ENCODE data around the gene PAX4. TPM values are rescaled to one million over a fixed set of nuclear protein-coding genes. Genes with fewer than 3 reads are reported as not detected.

The PAX4 gene
- total and polyA plus RNA-seq, 2 of the 4 experiments (the other 2 are of a cell fraction), result not detected

DNA sequence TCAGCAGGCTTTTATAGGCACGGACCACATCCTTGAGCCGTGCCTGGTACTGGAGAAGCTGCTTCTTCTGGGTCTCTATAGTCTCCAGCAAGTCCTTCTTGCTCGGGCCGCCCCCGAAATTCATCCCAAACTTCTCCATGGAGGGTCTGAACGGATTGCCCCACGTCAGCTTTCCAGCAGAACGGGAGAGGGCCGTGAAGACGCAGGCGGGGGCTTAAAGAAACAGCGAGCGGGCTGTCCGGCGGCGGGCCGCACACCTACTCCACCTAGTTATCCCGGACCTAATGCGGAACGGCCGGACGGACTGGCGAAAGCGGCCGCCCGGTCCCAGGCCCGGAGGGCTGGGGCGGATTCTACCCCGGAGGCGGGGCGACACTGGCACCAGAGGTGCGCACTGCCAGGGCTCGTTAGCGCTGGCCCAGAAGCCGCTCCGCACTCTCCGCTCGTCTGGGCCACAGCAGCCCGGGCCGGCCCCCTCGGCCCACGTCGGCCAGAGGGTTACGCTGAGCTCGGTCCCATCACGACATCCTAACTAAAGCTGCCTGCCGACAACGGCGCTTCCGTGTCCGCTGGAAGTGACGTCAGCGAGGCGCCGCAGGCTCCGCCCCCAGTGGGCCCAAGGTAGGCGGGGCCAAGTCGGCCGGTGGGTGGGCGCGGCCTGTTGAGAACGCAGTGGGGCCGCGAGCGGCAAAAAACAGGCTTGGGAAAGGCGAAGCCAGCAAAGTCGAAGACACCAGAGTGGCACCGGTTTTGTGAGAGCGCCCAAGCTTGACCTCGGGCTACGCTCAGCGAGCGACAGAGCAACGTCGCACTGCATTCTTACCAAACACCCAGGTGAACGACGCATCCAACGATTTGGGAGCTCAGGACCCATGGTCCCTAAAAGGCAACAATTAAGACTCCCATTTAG, 32.6 kb downstream of the PAX4 start, which contains the start of gene GCC1:
Gene GCC1, minus strand, starts transcription at position 553 of the 910 bp plus-strand sequence. Its CDS starts 414 bp downstream, at position 139.
- peaks cover 17% of the 10 kb centered on the region for H3K9me1 ChIP-seq (ENCODE audit: insufficient read depth, low read length)
- peak within 1 kb of the TSS; percentile 83 for H3K27ac ChIP-seq (ENCODE audit: insufficient read depth, low read length)
- intact Hi-C loops (cut with micrococcal nuclease) (loop anchor here (2.0 to 10.0 kb wide), 3 partner anchors 68 to 450 kb away; partner anchors contain the start of genes LRRC4, SND1 and ZNF800), in situ Hi-C loops (cut with MboI; ENCODE audit: low sequenced_read_pairs) (no loop called here), dilution Hi-C loops (cut with HindIII; ENCODE audit: low sequenced_read_pairs, unreplicated experiment) (no loop called here)
- TF ChIP-seq POLR2A (IDR thresholded peaks at IDR 0.05; ENCODE audit: low read depth, low read length) (peak; percentile 94), MXI1 (IDR thresholded peaks at IDR 0.05; ENCODE audit: borderline replicate concordance, low read depth, low read length) (peak; percentile 47; the same call in 1 of the 2 replicates), MAZ (IDR thresholded peaks at IDR 0.05; ENCODE audit: borderline replicate concordance, low read depth, low read length) (peak; percentile 22; the same call in 1 of the 2 replicates), RFX5 (IDR thresholded peaks at IDR 0.05; ENCODE audit: low read depth, low read length) (peak; percentile 10; the same call in 1 of the 2 replicates), CHD1 (IDR thresholded peaks at IDR 0.05; ENCODE audit: low read depth, low read length) (no peak)
- TF ChIP-seq, protein P1, sequence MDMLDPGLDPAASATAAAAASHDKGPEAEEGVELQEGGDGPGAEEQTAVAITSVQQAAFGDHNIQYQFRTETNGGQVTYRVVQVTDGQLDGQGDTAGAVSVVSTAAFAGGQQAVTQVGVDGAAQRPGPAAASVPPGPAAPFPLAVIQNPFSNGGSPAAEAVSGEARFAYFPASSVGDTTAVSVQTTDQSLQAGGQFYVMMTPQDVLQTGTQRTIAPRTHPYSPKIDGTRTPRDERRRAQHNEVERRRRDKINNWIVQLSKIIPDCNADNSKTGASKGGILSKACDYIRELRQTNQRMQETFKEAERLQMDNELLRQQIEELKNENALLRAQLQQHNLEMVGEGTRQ (IDR thresholded peaks at IDR 0.05; ENCODE audit: low read depth, low read length), result no peak; the same call in 1 of the 2 replicates
- DNase-seq, result peak; percentile 87
- H3K14ac ChIP-seq (replicated peaks; ENCODE audit: low read depth, low read length), result peak within 1 kb of the TSS; percentile 87
- peak within 1 kb of the TSS; percentile 82 for H3K9ac ChIP-seq (ENCODE audit: low read depth, low read length)
- no peaks in the 10 kb centered on the region for H3K27me3 ChIP-seq (ENCODE audit: control insufficient read depth, insufficient read depth, low read length)
- H2AK5ac ChIP-seq (ENCODE audit: low read depth, low read length), result peak within 1 kb of the TSS; percentile 74
- no peaks in the 10 kb centered on the region for H3K9me3 ChIP-seq (ENCODE audit: control insufficient read depth, insufficient read depth, low read length)
- peak within 1 kb of the TSS; percentile 92 for H3K23ac ChIP-seq (ENCODE audit: low read depth, low read length)
- peak within 1 kb of the TSS; percentile 87 for H3K4me3 ChIP-seq (ENCODE audit: insufficient read depth, low read depth, low read length)
- peaks cover 41% of the 10 kb centered on the region for H4K20me1 ChIP-seq (ENCODE audit: insufficient read depth, low read length)
- H3K4ac ChIP-seq (ENCODE audit: low read depth, low read length), result peak within 1 kb of the TSS; percentile 92
- 5% methylated on average over 25 of the region's 78 CpGs; no CpG with 5 or more reads in 1 of the 2 experiments for WGBS, 2 experiments (ENCODE audit: extremely low coverage in 2 of 2, insufficient read length in 1 of 2)
- H2BK20ac ChIP-seq (ENCODE audit: low read depth, low read length), result peak within 1 kb of the TSS; percentile 11
- H3K79me1 ChIP-seq (ENCODE audit: low read depth in 1 of 2, low read length in 2 of 2), result peaks cover 34 to 80% of the 10 kb centered on the region in 2 experiments
- peak within 1 kb of the TSS; percentile 67; the same call in 1 of the 2 replicates for H3K56ac ChIP-seq (ENCODE audit: extremely low read depth, insufficient read depth, low read length)
- no TSS peak for BruUV-seq (replicated peaks)
- H2BK5ac ChIP-seq (ENCODE audit: low read depth, low read length, poor library complexity, severe bottlenecking), result peak within 1 kb of the TSS; percentile 73
- H3K18ac ChIP-seq (ENCODE audit: low read depth, low read length), result peak within 1 kb of the TSS; percentile 92
- peak within 1 kb of the TSS; percentile 66 for H2BK120ac ChIP-seq (ENCODE audit: low read depth, low read length)
- ATAC-seq (ENCODE audit: low read depth), result peak; percentile 75
- H4K5ac ChIP-seq (ENCODE audit: low read depth, low read length), result peak within 1 kb of the TSS; percentile 99
- peak within 1 kb of the TSS; percentile 97 for H2AFZ ChIP-seq (replicated peaks; ENCODE audit: low read length, poor library complexity)
- peaks cover 21% of the 10 kb centered on the region for H3K4me1 ChIP-seq (ENCODE audit: control insufficient read depth, insufficient read depth, low read length)
- peak within 1 kb of the TSS; percentile 74 for H2AK9ac ChIP-seq (replicated peaks; ENCODE audit: low read depth, low read length, poor library complexity)
- peak within 1 kb of the TSS; percentile 99 for H3K4me2 ChIP-seq (ENCODE audit: low read depth, low read length)
- peak within 1 kb of the TSS; percentile 78 for H4K91ac ChIP-seq (ENCODE audit: insufficient read depth, low read depth, low read length)
- H3K36me3 ChIP-seq (ENCODE audit: control insufficient read depth, insufficient read depth, low read length), result peaks cover 19% of the 10 kb centered on the region
- H2BK15ac ChIP-seq (ENCODE audit: low read depth, low read length), result 0 out of 3 replicates have a peak within 1 kb of the TSS, but pooled peaks have one; percentile 17
- ChIA-PET CTCF (no interaction called here), POLR2A (ENCODE audit: unreplicated experiment) (no interaction called here)
- H4K8ac ChIP-seq (ENCODE audit: low read depth in 2 of 2, low read length in 2 of 2), result peak within 1 kb of the TSS; percentile 94 to 100

Data from IMR-90 (cell line).